ENCODE measurements around the gene ZMYND10. TPM values are rescaled to one million over a fixed set of nuclear protein-coding genes. Genes with fewer than 3 reads are reported as not detected.

Gene ZMYND10
- total and polyA plus RNA-seq, 2 experiments from 2014 or later, result 0.61 to 1.5 TPM

- no peaks in the 10 kb centered on the region for H3K9me2 ChIP-seq (ENCODE audit: insufficient read depth)
- H4K20me1 ChIP-seq (ENCODE audit: insufficient read depth), result no peaks in the 10 kb centered on the region
- TF ChIP-seq EZH2 (IDR thresholded peaks at IDR 0.05; ENCODE audit: insufficient read depth, poor library complexity, severe bottlenecking) (no peak), EZH2phosphoT487 (IDR thresholded peaks at IDR 0.05; ENCODE audit: insufficient read depth, low read depth) (no peak)
- no peaks in the 10 kb centered on the region for H3K9me3 ChIP-seq (ENCODE audit: low read depth)
- H2AFZ ChIP-seq, result no peak overlapping the region
- peaks cover 31% of the 10 kb centered on the region for H3F3A ChIP-seq (ENCODE audit: insufficient read depth)
- no peak for DNase-seq
- peaks cover 23% of the 10 kb centered on the region for H3K36me3 ChIP-seq (ENCODE audit: low read depth)
- peaks cover 17% of the 10 kb centered on the region for H3K4me1 ChIP-seq (ENCODE audit: insufficient read depth)
- no peaks in the 10 kb centered on the region for H3K27me3 ChIP-seq (replicated peaks; ENCODE audit: insufficient read depth)
- peak overlapping the region; percentile 79 for H3K4me2 ChIP-seq (ENCODE audit: unreplicated experiment)
- 51 to 52% methylated on average over 4 of the region's 4 CpGs for WGBS, 2 experiments (ENCODE audit: low coverage in 1 of 2, low lambda C conversion rate in 2 of 2, missing lambda C conversion rate in 2 of 2)
- in situ Hi-C loops (cut with MboI), result no loop called here
- H3K4me3 ChIP-seq, result peak overlapping the region; percentile 82
- 0 out of 2 replicates have a peak overlapping the region, but pooled peaks have one; percentile 76 for H3K27ac ChIP-seq
- H3K9ac ChIP-seq, result peak overlapping the region; percentile 88
- peaks cover 37% of the 10 kb centered on the region for H3K79me2 ChIP-seq (ENCODE audit: insufficient read depth)
Observed at GRCh38 chr3:50327129-50327528, 18.4 kb downstream of the ZMYND10 start.

- Histone ChIP-seq H3K36me3 (ENCODE audit: low read depth) (peaks cover 21% of the 10 kb centered on the region), H3K4me2 (ENCODE audit: unreplicated experiment) (no peak overlapping the region), H3K27ac (no peak overlapping the region), H4K20me1 (ENCODE audit: insufficient read depth) (no peaks in the 10 kb centered on the region), H3K4me1 (ENCODE audit: insufficient read depth) (peaks cover 21% of the 10 kb centered on the region), H3K9me3 (ENCODE audit: low read depth) (no peaks in the 10 kb centered on the region), H3K27me3 (replicated peaks; ENCODE audit: insufficient read depth) (no peaks in the 10 kb centered on the region), H2AFZ (no peak overlapping the region), H3K4me3 (no peak overlapping the region), H3F3A (ENCODE audit: insufficient read depth) (peaks cover 29% of the 10 kb centered on the region), H3K9me2 (ENCODE audit: insufficient read depth) (no peaks in the 10 kb centered on the region), H3K79me2 (ENCODE audit: insufficient read depth) (peaks cover 27% of the 10 kb centered on the region), H3K9ac (no peak overlapping the region; the same call in 1 of the 2 replicates)
- TF ChIP-seq EZH2phosphoT487 (IDR thresholded peaks at IDR 0.05; ENCODE audit: insufficient read depth, low read depth) (no peak), EZH2 (IDR thresholded peaks at IDR 0.05; ENCODE audit: insufficient read depth, poor library complexity, severe bottlenecking) (no peak)
- in situ Hi-C loops (cut with MboI), result no loop called here
- 96 to 99% methylated on average over 8 of the region's 8 CpGs for WGBS, 2 experiments (ENCODE audit: low coverage in 1 of 2, low lambda C conversion rate in 2 of 2, missing lambda C conversion rate in 2 of 2)
- no peak for DNase-seq
Observed at GRCh38 chr3:50326182-50326541, 19.4 kb downstream of the ZMYND10 start.

GRCh38 chr3:50325497-50326181 lies 19.9 kb downstream of the ZMYND10 start:
- Histone ChIP-seq H3K79me2 (ENCODE audit: insufficient read depth) (peaks cover 22% of the 10 kb centered on the region), H3K9me3 (ENCODE audit: low read depth) (no peaks in the 10 kb centered on the region), H3K4me2 (ENCODE audit: unreplicated experiment) (no peak overlapping the region), H3F3A (ENCODE audit: insufficient read depth) (peaks cover 24% of the 10 kb centered on the region), H4K20me1 (ENCODE audit: insufficient read depth) (no peaks in the 10 kb centered on the region), H3K27me3 (replicated peaks; ENCODE audit: insufficient read depth) (no peaks in the 10 kb centered on the region), H3K4me3 (no peak overlapping the region), H3K9ac (no peak overlapping the region), H3K4me1 (ENCODE audit: insufficient read depth) (peaks cover 21% of the 10 kb centered on the region), H3K27ac (no peak overlapping the region), H3K9me2 (ENCODE audit: insufficient read depth) (no peaks in the 10 kb centered on the region), H3K36me3 (ENCODE audit: low read depth) (peaks cover 16% of the 10 kb centered on the region), H2AFZ (no peak overlapping the region)
- in situ Hi-C loops (cut with MboI), result no loop called here
- DNase-seq, result no peak
- TF ChIP-seq EZH2 (IDR thresholded peaks at IDR 0.05; ENCODE audit: insufficient read depth, poor library complexity, severe bottlenecking) (no peak), EZH2phosphoT487 (IDR thresholded peaks at IDR 0.05; ENCODE audit: insufficient read depth, low read depth) (no peak)
- WGBS, 2 experiments (ENCODE audit: low coverage in 1 of 2, low lambda C conversion rate in 2 of 2, missing lambda C conversion rate in 2 of 2), result 76 to 87% methylated on average over 11 of the region's 11 CpGs

- Histone ChIP-seq H3K4me1 (ENCODE audit: insufficient read depth) (peaks cover 24% of the 10 kb centered on the region), H2AFZ (no peak overlapping the region), H4K20me1 (ENCODE audit: insufficient read depth) (no peaks in the 10 kb centered on the region), H3K9me3 (ENCODE audit: low read depth) (no peaks in the 10 kb centered on the region), H3F3A (ENCODE audit: insufficient read depth) (peaks cover 19% of the 10 kb centered on the region), H3K79me2 (ENCODE audit: insufficient read depth) (peaks cover 25% of the 10 kb centered on the region), H3K27me3 (replicated peaks; ENCODE audit: insufficient read depth) (no peaks in the 10 kb centered on the region), H3K4me3 (no peak overlapping the region), H3K4me2 (ENCODE audit: unreplicated experiment) (no peak overlapping the region), H3K9ac (no peak overlapping the region), H3K27ac (no peak overlapping the region), H3K9me2 (ENCODE audit: insufficient read depth) (no peaks in the 10 kb centered on the region), H3K36me3 (ENCODE audit: low read depth) (peaks cover 10% of the 10 kb centered on the region)
- WGBS, 2 experiments (ENCODE audit: low coverage in 1 of 2, low lambda C conversion rate in 2 of 2, missing lambda C conversion rate in 2 of 2), result 58% methylated on average over 2 of the region's 2 CpGs; no CpG with 5 or more reads in 1 of the 2 experiments
- in situ Hi-C loops (cut with MboI), result no loop called here
- DNase-seq, result no peak
- TF ChIP-seq EZH2phosphoT487 (IDR thresholded peaks at IDR 0.05; ENCODE audit: insufficient read depth, low read depth) (no peak), EZH2 (IDR thresholded peaks at IDR 0.05; ENCODE audit: insufficient read depth, poor library complexity, severe bottlenecking) (no peak)
Observed at GRCh38 chr3:50325113-50325480, 20.4 kb downstream of the ZMYND10 start.
